HepG2 (cell line): ENCODE measurements around the gene SEPTIN5. TPM values are rescaled to one million over a fixed set of nuclear protein-coding genes. Genes with fewer than 3 reads are reported as not detected.

Experiments used
- GATAD2A ChIP-seq: IDR thresholded peaks from 2 replicates; pipeline ENCODE4 v1.6.1; 2016
- HNRNPLL ChIP-seq: fragments of 200-400 bp; formaldehyde crosslinking; IDR thresholded peaks from 2 replicates; pipeline ENCODE4 v1.6.1; 2017; ENCODE audit warnings: mild to moderate bottlenecking, low read depth, low read length; ENCODE audit not compliant: poor library complexity, severe bottlenecking
- KDM2A ChIP-seq: sonication (generic); formaldehyde crosslinking; IDR thresholded peaks from 2 replicates; pipeline ENCODE4 v1.4.0; 2020; ENCODE audit warnings: low read depth, missing genetic modification reagents, borderline replicate concordance
- MYC ChIP-seq: sonication (generic); formaldehyde crosslinking; IDR thresholded peaks from 2 replicates; pipeline ENCODE4 v1.9.0; 2021; ENCODE audit warnings: missing genetic modification reagents, borderline replicate concordance
- YY1 ChIP-seq: IDR thresholded peaks from 2 replicates; pipeline ENCODE4 v1.6.1; 2011; ENCODE audit warnings: low read length, low read depth, moderate library complexity, mild to moderate bottlenecking; ENCODE audit not compliant: insufficient read depth, insufficient replicate concordance
- ZNF589 ChIP-seq: sonication (generic); formaldehyde crosslinking; conservative IDR thresholded peaks from 2 replicates; pipeline ENCODE4 v1.8.0; 2022; ENCODE audit warnings: mild to moderate bottlenecking, moderate library complexity, missing genetic modification reagents
- ZNF891 ChIP-seq: sonication (generic); formaldehyde crosslinking; IDR thresholded peaks from 2 replicates; pipeline ENCODE4 v1.5.0; 2020; ENCODE audit warnings: mild to moderate bottlenecking, missing genetic modification reagents
- polyA plus RNA-seq, 8 experiments: library from polyadenylated mRNA; depleted of rRNA in 3 of 8; stranded (reverse) in 7 of 8; unstranded in 1 of 8; fragments of >200 nt; fragmentation: Illumina TruSeq in 4 of 8; extraction: Trizol in 4 of 8; gene quantifications; 2 replicates each; pipeline versions ENCODE4 v1.2.1 to v1.2.3, GENCODE V29; 2011 to 2016; ENCODE audit warnings: low read depth in 4 of 8, missing spikeins in 1 of 8, mixed read lengths in 1 of 8; ENCODE audit not compliant: insufficient read depth in 1 of 8
- total RNA-seq, 5 experiments: library from RNA; depleted of rRNA; stranded (reverse); fragments of >200 nt; fragmentation: Illumina TruSeq; extraction: Trizol; gene quantifications; 2 replicates each; pipeline ENCODE4 v1.2.3, GENCODE V29; 2016; ENCODE audit warnings: low read depth in 1 of 5
- TF ChIP-seq, protein P1 (sequence below): sonication (generic); formaldehyde crosslinking; IDR thresholded peaks from 2 replicates; pipeline ENCODE4 v1.4.0; 2020; ENCODE audit warnings: mild to moderate bottlenecking, missing genetic modification reagents, borderline replicate concordance
- TF ChIP-seq, protein P2 (sequence below): sonication (generic); formaldehyde crosslinking; conservative IDR thresholded peaks from 2 replicates; pipeline ENCODE4 v1.5.0; 2020; ENCODE audit warnings: missing genetic modification reagents
- TF ChIP-seq, protein P3 (sequence below): IDR thresholded peaks from 2 replicates; pipeline ENCODE4 v1.6.1; 2016; ENCODE audit warnings: low read depth, control low read depth
- TF ChIP-seq, protein P4 (sequence below): sonication (generic); formaldehyde crosslinking; IDR thresholded peaks from 2 replicates; pipeline ENCODE4 v1.5.0; 2020; ENCODE audit warnings: mild to moderate bottlenecking, missing genetic modification reagents, borderline replicate concordance
- TF ChIP-seq, protein P5 (sequence below), 2 experiments: sonication (generic) in 1 of 2; formaldehyde crosslinking in 1 of 2; IDR thresholded peaks; 2 replicates each; pipeline versions ENCODE4 v1.4.0 to v1.6.1; 2018 to 2020; ENCODE audit warnings: missing genetic modification reagents in 2 of 2, borderline replicate concordance in 1 of 2, low read depth in 1 of 2, mild to moderate bottlenecking in 1 of 2, missing biosample characterization in 1 of 2

The SEPTIN5 gene
- total and polyA plus RNA-seq, 2 of the 13 experiments (the other 11 are each of a cell fraction or from before 2014, with no cell fraction given), result 0.33 TPM; not detected in 1

DNA sequence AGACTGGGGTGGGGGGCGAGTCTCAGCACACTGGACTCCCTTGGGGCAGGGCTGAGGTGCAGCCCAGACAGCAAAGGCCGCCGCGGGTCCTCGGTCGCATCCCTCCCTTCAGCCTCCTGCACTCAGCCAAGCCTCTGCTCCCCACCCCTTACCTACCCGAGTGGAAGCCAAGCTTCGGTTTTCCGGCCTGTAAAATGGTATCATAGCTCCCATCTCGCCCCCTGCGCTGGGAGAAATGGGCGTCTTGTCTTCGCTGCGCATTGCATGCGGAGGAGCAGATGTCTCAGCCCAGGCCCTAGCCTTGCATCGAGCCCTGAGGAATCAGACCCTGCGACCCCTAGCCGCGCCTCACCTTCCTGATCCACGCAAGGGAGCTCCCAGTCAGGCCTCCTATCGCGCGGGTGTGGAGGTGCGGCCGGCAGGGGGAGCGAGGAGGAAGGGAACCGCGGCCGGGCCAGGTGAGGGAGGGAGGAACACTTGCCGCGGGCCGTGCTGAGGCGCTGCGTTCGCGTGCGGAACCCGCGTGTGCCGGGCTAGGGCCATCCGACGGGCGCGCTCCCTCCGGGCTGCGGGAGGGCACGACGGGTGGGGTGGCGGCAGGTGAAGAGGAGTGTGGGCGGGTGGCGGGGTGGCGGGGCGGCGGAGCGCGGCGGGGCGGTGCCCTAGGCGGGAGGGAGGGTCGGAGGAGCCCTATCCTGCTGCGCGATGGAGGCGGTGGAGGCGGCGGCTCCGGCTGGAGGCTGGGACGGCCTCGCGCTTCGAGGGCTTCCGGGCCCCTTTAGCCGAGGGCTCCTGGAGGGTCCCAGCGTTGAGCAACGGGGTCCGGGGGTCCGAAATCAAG lies 42.2 kb downstream of the SEPTIN5 start (continued):
- TF ChIP-seq, protein P1, sequence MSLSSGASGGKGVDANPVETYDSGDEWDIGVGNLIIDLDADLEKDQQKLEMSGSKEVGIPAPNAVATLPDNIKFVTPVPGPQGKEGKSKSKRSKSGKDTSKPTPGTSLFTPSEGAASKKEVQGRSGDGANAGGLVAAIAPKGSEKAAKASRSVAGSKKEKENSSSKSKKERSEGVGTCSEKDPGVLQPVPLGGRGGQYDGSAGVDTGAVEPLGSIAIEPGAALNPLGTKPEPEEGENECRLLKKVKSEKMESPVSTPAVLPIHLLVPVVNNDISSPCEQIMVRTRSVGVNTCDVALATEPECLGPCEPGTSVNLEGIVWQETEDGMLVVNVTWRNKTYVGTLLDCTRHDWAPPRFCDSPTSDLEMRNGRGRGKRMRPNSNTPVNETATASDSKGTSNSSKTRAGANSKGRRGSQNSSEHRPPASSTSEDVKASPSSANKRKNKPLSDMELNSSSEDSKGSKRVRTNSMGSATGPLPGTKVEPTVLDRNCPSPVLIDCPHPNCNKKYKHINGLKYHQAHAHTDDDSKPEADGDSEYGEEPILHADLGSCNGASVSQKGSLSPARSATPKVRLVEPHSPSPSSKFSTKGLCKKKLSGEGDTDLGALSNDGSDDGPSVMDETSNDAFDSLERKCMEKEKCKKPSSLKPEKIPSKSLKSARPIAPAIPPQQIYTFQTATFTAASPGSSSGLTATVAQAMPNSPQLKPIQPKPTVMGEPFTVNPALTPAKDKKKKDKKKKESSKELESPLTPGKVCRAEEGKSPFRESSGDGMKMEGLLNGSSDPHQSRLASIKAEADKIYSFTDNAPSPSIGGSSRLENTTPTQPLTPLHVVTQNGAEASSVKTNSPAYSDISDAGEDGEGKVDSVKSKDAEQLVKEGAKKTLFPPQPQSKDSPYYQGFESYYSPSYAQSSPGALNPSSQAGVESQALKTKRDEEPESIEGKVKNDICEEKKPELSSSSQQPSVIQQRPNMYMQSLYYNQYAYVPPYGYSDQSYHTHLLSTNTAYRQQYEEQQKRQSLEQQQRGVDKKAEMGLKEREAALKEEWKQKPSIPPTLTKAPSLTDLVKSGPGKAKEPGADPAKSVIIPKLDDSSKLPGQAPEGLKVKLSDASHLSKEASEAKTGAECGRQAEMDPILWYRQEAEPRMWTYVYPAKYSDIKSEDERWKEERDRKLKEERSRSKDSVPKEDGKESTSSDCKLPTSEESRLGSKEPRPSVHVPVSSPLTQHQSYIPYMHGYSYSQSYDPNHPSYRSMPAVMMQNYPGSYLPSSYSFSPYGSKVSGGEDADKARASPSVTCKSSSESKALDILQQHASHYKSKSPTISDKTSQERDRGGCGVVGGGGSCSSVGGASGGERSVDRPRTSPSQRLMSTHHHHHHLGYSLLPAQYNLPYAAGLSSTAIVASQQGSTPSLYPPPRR (CRISPR knock-in tag), result 0 out of 2 replicates have a peak, but pooled peaks have one; percentile 18
- TF ChIP-seq, protein P2, sequence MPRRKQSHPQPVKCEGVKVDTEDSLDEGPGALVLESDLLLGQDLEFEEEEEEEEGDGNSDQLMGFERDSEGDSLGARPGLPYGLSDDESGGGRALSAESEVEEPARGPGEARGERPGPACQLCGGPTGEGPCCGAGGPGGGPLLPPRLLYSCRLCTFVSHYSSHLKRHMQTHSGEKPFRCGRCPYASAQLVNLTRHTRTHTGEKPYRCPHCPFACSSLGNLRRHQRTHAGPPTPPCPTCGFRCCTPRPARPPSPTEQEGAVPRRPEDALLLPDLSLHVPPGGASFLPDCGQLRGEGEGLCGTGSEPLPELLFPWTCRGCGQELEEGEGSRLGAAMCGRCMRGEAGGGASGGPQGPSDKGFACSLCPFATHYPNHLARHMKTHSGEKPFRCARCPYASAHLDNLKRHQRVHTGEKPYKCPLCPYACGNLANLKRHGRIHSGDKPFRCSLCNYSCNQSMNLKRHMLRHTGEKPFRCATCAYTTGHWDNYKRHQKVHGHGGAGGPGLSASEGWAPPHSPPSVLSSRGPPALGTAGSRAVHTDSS (CRISPR knock-in tag), result no peak
- TF ChIP-seq ZNF891 (CRISPR knock-in tag) (no peak), KDM2A (CRISPR knock-in tag) (peak; percentile 57; the same call in 1 of the 2 replicates), YY1 (peak; percentile 36), ZNF589 (CRISPR knock-in tag) (0 out of 2 replicates have a peak, but pooled peaks have one; percentile 28), MYC (CRISPR knock-in tag) (peak; percentile 53; the same call in 1 of the 2 replicates), GATAD2A (CRISPR knock-in tag) (0 out of 2 replicates have a peak, but pooled peaks have one; percentile 16), HNRNPLL (peak; percentile 28)
- TF ChIP-seq, protein P3, sequence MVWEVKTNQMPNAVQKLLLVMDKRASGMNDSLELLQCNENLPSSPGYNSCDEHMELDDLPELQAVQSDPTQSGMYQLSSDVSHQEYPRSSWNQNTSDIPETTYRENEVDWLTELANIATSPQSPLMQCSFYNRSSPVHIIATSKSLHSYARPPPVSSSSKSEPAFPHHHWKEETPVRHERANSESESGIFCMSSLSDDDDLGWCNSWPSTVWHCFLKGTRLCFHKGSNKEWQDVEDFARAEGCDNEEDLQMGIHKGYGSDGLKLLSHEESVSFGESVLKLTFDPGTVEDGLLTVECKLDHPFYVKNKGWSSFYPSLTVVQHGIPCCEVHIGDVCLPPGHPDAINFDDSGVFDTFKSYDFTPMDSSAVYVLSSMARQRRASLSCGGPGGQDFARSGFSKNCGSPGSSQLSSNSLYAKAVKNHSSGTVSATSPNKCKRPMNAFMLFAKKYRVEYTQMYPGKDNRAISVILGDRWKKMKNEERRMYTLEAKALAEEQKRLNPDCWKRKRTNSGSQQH (CRISPR knock-in tag), result no peak
- TF ChIP-seq, protein P4, sequence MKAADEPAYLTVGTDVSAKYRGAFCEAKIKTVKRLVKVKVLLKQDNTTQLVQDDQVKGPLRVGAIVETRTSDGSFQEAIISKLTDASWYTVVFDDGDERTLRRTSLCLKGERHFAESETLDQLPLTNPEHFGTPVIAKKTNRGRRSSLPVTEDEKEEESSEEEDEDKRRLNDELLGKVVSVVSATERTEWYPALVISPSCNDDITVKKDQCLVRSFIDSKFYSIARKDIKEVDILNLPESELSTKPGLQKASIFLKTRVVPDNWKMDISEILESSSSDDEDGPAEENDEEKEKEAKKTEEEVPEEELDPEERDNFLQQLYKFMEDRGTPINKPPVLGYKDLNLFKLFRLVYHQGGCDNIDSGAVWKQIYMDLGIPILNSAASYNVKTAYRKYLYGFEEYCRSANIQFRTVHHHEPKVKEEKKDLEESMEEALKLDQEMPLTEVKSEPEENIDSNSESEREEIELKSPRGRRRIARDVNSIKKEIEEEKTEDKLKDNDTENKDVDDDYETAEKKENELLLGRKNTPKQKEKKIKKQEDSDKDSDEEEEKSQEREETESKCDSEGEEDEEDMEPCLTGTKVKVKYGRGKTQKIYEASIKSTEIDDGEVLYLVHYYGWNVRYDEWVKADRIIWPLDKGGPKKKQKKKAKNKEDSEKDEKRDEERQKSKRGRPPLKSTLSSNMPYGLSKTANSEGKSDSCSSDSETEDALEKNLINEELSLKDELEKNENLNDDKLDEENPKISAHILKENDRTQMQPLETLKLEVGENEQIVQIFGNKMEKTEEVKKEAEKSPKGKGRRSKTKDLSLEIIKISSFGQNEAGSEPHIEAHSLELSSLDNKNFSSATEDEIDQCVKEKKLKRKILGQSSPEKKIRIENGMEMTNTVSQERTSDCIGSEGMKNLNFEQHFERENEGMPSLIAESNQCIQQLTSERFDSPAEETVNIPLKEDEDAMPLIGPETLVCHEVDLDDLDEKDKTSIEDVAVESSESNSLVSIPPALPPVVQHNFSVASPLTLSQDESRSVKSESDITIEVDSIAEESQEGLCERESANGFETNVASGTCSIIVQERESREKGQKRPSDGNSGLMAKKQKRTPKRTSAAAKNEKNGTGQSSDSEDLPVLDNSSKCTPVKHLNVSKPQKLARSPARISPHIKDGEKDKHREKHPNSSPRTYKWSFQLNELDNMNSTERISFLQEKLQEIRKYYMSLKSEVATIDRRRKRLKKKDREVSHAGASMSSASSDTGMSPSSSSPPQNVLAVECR (CRISPR knock-in tag), result 0 out of 2 replicates have a peak, but pooled peaks have one; percentile 14
- TF ChIP-seq, protein P5, sequence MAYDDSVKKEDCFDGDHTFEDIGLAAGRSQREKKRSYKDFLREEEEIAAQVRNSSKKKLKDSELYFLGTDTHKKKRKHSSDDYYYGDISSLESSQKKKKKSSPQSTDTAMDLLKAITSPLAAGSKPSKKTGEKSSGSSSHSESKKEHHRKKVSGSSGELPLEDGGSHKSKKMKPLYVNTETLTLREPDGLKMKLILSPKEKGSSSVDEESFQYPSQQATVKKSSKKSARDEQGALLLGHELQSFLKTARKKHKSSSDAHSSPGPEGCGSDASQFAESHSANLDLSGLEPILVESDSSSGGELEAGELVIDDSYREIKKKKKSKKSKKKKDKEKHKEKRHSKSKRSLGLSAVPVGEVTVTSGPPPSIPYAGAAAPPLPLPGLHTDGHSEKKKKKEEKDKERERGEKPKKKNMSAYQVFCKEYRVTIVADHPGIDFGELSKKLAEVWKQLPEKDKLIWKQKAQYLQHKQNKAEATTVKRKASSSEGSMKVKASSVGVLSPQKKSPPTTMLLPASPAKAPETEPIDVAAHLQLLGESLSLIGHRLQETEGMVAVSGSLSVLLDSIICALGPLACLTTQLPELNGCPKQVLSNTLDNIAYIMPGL (CRISPR knock-in tag; IDR thresholded peaks at IDR 0.05; ENCODE audit: borderline replicate concordance in 1 of 2, low read depth in 1 of 2), result peak in 1 of 2 experiments; percentile 33; a peak in 1 of 4 replicates
